ENCODE results near the gene CCNC.

- TF ChIP-seq GATA2 (IDR thresholded peaks at IDR 0.05; ENCODE audit: low read depth, low read length) (no peak), GATA3 (IDR thresholded peaks at IDR 0.05; ENCODE audit: low read depth, low read length) (no peak)
These were observed 9.4 kb downstream of the CCNC start for GRCh38 chr6:99559057-99559456.
